Stimulated activated CD4-positive, alpha-beta T cell treated with anti-CD3 and anti-CD28 coated beads, TNF-alpha, amount 100 ng/mL, for 1 hour (primary cell): ENCODE data around the gene ADAMTS15.

ENCODE experiments used
- DNase-seq, 3 donors: peaks; one replicate each; pipeline ENCODE4 v3.0.0-alpha.2; 2020; ENCODE audit warnings: low read depth in 3 of 3, low spot score in 1 of 3

The ADAMTS15 gene

DNA sequence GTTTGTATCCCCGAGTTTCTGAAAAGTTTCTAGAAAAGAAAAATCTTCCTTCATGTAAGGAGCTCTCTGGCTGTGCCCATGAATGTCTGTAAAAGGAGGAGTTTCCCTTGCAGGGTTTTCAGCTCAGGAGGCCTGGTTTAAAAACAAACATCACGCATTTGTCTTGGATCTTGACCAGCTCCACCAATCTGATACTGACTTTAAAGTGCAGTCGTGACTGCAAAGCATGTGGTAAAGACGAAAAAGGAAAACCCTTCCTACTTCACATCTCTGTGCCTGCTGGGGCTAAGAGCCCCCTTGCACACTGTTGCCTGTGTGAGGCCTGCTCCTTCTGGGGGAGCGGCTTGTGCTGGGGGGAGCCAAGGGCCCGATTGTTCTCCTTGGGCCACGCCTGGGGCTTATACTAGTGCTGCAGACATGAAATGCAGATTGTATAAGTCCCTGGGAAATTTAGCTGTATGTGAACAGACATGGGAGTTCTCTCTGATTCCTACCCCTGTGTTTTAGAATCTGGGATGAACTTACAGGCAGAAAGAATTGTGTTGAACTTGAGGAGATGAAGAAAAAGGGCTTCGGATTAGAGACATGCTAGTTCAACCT is 62.1 kb downstream of the ADAMTS15 start:
- no peak for DNase-seq

DNA sequence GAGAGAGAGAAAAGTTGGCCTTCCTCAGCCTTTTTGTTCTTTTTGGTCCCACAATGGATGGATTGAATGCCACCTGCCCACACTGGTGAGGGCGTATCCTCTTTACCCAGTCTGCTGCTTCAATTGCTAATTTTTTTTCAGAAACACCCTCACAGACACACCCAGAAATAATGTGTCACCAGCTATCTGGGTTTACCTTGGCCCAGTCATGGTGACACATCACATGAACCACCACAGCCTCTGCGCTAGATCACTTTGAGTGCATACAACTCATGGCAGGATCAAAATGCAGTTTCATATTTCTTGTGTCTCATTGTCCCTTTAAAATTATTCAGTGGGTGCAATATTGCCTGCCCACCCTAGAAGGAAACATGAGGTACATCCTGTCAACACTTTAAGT is 63.3 kb downstream of the ADAMTS15 start:
- DNase-seq = no peak

DNA sequence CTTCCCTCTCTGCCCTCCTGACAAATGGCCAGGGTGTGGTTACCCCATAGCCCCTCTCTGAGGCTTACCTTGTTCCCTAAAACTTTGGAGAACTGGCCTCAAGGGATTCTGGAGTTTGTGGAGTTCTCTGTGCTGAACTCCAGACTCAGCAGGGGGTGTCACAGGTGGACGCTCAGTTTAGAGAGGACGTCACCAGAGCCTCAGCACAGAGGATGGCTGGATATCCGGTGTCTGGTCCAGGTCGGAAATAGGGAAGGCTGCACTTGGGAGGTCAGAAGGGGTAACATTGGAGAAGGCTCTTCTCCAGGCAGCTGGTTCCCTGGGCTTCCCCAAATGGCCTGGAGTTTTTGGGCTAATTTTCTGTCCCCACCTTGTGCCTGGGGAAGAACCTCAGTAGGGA is 64.2 kb downstream of the ADAMTS15 start:
- no peak for DNase-seq

DNA sequence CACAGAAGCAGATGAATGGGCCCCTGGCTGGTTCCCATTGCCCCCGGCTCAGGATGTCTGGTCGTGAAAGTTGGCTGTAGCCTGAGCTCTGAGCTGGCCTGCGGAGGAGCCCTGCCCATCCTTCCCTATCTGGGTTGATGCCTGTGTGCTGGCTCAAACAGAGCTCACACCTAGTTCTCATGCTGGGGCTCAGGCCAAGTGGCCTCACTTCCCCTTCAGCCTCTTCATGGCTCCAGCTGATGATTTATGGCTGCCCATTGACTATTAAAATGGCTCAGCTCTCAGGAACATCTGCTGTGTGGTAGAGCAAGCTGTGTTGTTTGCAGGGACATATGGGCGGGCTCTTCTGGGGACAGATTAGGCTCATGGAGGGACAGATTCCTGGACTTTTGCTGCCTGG is 64.7 kb downstream of the ADAMTS15 start:
- no peak for DNase-seq

DNA sequence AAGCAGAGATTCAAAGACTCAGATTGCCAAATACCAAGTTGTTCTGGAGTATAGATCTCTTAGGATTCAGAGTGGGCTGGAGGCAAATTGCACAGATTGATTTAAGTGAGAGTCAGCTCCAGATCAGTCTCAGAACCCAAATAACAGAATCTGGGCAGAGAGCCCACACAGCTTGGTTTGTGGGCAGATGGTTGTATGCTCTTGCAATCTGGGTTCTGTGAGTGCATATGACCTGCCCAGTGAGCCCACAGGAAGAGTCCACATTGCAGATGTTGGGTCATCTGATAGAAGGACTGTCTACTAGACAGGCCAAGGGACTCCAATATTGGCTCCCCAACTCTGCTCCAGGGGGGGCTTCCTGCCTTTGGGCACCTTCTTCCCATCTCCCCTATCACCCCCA is 65.9 kb downstream of the ADAMTS15 start:
- DNase-seq = no peak

DNA sequence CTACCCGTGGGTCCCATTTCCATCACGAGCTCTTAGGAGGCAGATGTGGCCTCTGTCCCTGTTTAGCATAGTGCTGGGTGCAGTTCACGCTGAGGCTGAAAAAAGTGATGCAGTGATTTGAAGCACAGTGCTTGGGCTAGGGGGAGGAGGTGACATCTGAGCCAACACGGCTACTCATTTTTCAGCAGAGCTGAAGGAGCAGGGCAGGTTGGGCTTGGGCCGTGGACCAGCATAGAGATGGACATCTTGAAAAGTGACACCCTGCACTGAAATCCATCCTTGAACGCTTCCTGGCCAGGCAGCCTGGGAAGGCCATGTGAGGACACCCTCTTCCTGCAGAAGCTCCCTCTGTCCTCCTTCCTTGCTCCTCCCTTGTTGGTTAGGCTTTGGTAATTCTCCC is 66.4 kb downstream of the ADAMTS15 start:
- no peak for DNase-seq

DNA sequence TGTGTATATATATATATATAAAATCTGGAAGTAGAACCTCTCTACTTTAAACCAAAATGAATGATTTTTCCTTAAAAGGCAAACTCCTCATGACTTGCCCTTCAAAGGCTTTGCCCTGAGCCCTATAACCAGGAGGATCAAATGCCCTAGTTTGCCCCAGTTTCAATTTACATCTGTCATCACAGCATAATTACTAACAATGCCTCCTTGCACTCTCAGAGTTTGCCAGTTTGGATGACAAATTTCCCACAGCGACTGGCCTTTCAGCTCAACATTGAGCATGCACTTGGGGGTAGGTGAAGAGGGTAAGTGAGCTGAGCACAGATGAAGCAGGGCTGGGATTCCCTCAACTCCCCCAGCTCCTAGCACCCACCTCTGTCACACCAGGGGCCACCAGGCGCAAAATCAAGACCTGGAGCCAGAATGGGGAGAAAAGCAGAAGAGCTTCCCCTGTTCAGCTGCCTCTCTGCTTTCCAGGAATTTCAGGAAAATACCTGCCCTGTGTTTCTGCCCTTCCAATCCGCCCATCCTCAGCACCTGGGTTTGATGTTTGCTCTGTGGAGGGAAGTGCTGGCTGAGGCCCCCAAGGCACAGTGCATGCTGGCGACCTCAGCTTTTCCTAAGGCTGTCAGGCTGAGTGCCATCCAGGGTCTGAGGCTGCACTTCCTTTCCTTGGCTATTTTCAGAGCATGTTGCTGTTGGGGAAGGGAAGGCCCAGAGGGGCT is 67.5 kb downstream of the ADAMTS15 start:
- no peak for DNase-seq

DNA sequence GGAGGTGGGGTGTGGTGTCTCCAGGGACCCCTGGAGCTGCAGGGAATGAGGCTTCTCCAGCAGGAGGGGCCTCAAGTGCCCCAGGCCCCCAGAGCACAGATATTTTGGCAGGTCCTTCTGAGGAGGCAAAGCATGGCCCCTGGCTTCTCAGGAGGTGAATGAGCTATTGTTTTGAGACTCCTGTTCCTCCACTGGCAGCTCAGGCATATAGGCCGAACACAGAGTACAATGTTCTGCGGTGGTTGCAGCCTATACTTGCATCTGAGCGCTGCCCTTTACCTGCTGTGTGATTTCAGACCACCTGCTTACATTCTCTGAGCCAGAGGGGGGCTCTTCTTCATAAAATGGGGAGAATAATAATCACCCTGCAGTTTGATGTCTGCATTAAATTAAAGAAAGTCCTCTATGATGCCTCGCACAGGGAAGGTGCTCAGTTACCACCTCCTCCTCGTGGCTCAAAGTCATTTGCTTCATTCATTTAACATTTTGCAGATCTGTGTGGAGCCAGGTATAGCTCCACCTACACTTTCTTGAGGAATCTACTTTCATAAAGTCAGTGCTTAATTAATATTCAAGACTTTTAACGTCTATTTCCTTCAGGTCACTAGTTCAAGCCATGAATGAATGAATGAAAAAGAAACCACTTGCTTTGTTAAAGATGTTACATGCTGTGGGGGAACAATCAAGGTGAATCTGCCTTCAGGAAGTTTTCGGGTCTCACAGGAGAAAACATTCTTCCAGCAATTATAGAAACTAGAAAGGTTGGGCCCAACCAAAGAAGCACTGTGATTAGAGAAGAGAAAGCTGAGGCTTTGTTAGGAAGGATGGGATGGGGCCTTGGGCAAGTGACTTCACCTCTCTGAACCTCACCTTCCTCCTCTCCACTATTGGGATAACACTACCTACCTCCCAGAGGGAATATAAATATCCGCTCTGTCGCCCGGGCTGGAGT is 68.4 kb downstream of the ADAMTS15 start:
- no peak for DNase-seq

DNA sequence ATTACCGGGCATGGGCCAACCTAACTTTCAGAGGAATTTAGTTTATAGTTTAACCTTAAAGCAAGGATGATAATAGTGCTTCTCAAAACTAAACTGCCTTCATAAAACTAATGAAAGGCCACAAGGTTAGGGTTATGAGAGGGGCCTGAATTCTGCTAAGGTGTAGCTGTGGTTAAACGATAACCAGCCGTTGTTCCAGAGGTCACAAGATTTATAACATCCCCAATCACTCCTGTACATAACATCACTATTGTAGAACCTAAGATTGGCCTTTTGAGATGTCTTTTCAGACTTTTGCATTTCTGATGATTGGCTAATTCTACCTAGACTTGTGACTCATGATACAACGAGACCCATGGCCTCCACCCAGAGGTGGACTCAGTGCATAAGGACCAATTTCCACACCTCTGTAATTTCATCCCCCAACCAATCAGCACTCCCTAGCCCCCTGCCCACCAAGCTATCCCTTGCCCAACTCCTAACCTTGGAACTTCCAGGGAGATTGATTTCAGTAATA is 69.8 kb downstream of the ADAMTS15 start:
- DNase-seq = no peak

DNA sequence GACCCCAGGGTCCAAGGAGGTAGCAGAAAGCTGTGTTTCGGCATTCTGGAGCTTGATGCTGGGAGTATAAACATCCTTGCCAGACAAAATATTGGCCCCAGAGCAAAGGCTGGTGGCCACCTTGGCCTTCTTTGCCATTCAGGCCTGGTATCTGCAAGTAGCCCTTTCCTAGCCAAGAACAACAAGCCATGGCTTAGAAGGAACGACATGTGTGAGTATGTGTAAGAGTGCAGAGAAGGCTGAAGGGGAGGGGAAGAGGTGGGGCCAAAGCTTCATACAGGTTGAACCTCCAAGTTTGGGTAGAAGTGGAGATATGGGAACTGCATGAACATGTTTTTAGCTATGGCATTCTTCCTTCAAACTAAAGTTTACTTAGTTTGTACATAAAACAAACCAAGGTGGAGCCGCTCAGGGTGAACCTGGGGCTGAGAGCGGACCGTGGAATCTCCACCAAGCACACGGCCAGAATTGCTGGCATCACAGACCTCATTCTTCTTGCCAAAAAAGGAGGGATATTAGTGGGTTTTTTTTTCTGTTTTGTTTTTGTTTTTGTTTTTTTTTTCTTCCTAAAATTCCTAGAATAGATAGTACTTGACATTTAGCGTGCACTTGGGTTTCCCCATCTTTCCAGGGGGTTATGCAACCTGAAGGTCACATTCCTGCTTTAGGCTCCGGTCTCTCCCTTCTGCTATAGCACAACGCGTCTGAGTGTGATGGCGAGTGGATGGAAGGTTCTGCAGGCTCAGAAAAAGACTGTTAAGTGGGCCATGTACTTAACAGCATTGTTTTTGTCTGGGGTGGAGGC is 70.9 kb downstream of the ADAMTS15 start:
- DNase-seq = no peak

DNA sequence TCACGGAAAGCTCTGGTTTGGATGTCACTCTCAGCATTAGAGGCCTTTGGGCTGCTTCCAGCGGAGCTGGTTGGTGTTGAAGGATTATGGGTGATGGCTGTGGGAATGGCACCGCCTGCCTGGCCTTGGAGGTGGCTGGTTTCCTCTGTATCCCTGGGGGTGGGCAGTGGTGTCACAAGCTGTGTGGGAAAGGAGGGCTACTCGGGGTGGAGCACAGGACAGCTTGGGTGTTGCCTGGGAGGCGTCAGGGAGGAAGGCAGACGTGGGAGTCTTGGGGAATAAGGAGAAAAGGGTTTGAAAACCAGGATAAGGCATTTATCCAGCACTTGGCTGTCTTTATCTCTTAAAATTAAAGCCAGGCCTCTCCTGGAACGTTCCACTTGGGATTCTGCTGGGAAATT is 71.8 kb downstream of the ADAMTS15 start:
- DNase-seq = no peak

DNA sequence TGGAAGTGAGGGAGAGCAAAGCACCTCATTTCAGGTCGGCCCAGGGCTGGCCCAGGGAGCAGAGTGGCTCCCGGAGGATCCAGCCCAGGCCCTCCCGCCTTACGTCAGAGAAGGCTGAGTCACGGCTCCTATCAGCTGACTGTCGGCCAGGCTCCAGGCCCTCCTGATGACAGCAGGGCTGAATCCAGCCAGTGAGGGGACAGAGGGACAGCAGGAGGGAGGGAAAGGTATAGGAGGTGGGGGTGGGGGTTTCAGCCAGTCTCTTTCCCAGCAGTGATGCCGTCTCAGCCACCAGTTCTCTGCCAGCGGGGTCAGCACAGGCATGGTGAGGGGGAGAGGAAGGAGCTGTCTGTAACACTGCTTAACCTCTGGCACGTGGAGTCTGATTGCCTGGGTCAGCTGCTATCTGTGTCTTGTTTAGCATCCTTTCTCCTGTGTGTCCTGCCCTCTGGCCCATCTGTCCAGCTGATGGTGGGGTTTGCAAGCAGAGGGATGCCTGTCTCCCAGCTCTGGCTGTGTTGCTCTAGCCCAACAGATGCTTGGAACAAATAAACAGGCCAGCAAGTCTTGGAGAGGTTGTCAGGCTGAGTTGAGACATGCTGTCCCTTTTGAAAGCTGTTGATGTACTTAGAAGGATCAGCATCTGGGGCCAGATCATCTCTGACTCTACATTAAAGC is 74.0 kb downstream of the ADAMTS15 start:
- DNase-seq = no peak

DNA sequence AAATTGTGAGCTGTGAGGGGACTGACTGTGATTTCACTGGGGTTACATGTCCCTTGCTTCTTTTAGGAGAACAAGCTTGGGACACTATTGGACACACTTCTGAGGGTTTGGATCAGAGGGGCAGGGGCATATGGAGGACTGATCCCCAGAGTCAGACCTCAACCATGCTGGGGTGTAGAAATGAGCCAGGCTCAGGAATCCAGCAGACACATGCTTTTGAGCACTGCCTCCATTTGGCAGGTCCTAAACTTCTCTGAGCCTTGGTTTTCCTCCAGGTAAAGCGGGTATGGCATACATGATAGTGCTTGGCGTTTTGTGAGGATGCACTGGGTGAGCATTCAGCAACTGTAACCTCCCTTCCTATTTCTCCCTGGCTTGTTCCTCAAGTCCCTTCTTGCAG is 74.7 kb downstream of the ADAMTS15 start:
- no peak for DNase-seq

DNA sequence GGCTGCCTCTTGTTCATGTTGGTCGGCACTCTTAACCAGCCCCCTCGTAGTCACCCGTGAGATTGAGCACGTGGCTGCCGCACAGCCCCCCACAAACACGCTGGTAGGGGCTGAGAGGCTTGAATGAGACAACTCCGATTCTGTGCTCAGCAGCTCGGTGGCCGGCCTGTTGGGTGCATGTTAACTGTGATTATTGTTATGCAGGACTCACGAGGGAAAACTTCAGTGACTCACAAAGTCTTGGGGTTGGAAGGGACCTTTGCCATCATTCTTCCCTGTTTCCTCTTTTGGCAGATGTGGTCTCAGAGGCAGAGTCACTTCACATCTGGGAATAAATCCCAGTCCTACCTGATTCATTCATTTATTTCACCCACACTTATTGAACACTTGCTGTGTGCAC is 75.2 kb downstream of the ADAMTS15 start:
- DNase-seq = no peak

DNA sequence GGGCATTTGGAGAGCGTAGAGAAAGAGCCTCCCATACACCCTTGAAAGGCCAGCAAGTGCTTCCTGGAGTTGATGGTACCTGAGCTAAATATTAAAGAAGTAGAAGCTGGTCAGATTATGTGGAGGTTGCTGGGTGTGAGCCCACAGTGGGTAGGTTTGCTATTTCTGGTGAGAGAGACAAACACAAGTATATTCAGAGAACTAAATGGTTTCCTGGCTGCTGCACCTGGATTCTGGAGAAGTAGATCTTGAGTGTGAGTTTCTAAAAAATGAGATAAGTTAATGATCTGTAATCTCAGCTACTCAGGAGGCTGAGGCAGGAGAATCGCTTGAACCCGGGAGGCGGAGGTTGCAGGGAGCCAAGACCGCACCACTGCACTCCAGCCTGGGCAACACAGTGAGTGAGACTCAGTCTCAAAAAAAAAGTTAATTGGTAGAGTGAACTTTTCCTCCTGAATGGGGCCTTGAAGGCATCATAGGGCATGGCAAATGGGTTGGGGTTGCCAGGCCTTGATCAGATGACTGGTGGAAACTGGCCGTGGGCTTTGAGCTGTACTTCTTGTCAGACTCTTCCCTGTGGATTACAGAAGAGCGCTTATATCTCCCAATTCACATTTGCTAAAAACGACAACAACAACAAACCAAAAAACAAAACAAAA is 75.8 kb downstream of the ADAMTS15 start:
- DNase-seq = no peak

DNA sequence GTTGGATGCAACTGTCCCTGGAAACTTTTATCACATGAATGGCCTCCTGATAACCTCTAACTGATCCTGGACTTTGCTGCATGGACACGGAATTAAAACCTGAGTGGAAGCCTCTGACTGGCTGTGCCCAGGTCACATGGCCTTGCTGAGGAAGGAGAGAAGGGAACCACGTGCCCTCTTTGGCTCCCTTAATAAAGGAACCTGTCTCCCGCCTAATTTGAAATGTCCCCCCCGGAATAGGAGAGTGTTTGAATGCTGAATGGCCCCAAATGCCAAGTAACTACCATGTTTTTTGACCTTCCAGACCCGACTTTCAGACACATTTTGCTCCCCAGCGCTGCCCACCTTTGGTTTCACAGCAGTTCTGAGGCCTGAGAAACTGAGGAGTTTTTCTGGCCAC is 76.9 kb downstream of the ADAMTS15 start:
- DNase-seq = no peak
